Fibroblast of pulmonary artery (primary cell): Measurements from ENCODE around the gene CAMK1G.

ENCODE experiments used
- DNase-seq: peaks from one replicate; pipeline ENCODE4 v3.0.0-alpha.2; 2010; ENCODE audit warnings: low read depth
- H3K4me3 ChIP-seq: replicated peaks from 2 replicates; pipeline ENCODE4 v1.5.1; 2011; ENCODE audit warnings: low read depth, mild to moderate bottlenecking, control low read depth, low read length, moderate library complexity
- TF ChIP-seq, protein P1 (sequence below): IDR thresholded peaks from 2 replicates; pipeline ENCODE4 v1.5.1; 2011; ENCODE audit warnings: mild to moderate bottlenecking, control low read depth, low read length, inconsistent platforms; ENCODE audit errors: missing control alignments

The CAMK1G gene

DNA sequence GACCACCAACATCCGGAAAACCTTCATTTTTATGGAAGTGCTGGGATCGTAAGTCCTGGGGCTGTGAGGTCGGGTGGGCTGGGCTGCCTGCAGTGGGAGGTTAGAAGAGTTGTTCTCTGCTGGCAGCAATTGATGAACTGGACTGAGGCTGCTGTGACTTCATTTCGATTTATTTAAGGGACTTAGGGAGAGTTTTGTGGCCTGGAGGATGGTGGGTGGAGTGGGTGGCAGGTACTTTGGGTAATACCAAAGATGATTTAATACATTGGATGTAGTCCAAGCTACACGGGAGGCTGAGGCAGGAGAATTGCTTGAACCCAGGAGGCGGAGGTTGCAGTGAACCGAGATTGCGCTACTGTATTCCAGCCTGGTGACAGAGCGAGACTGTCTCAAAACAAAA is 11.5 kb downstream of the CAMK1G start:
- no peak overlapping the region for H3K4me3 ChIP-seq
- no peak for DNase-seq
- TF ChIP-seq, protein P1, sequence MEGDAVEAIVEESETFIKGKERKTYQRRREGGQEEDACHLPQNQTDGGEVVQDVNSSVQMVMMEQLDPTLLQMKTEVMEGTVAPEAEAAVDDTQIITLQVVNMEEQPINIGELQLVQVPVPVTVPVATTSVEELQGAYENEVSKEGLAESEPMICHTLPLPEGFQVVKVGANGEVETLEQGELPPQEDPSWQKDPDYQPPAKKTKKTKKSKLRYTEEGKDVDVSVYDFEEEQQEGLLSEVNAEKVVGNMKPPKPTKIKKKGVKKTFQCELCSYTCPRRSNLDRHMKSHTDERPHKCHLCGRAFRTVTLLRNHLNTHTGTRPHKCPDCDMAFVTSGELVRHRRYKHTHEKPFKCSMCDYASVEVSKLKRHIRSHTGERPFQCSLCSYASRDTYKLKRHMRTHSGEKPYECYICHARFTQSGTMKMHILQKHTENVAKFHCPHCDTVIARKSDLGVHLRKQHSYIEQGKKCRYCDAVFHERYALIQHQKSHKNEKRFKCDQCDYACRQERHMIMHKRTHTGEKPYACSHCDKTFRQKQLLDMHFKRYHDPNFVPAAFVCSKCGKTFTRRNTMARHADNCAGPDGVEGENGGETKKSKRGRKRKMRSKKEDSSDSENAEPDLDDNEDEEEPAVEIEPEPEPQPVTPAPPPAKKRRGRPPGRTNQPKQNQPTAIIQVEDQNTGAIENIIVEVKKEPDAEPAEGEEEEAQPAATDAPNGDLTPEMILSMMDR: no peak

DNA sequence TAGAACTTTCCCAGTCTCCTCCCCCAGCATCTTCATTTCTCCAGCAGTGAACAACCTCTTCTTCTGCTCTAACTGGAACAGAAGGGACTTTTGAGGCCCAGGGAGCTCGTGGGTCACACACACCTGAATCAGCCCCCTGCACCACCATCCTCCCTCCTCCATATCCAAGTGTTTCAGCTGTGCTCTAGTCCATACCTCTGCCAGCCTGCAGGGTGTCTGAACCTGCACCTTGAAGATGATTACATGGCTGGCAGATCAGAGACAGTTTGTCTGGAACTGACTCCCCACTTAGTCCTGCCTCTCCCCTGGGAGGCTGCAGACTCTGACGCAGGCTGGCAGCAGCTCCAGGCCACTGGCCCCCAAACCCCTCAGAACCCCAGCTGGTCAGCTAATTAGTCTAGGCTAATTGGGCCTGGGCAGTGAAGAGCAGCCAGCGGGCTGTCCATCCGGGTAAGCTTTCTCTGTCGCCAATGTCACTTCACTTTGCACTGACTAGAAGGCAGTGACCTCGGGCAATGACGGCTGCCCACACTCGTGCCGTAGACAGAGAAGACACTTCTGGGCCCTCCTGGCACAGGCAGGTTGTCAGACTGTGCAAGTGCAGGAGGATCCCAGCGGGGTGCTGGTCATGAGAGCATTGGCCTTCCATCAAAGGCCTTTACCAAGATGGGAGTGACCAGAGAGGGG is 12.2 kb downstream of the CAMK1G start:
- TF ChIP-seq, protein P1: no peak
- H3K4me3 ChIP-seq: no peak overlapping the region

DNA sequence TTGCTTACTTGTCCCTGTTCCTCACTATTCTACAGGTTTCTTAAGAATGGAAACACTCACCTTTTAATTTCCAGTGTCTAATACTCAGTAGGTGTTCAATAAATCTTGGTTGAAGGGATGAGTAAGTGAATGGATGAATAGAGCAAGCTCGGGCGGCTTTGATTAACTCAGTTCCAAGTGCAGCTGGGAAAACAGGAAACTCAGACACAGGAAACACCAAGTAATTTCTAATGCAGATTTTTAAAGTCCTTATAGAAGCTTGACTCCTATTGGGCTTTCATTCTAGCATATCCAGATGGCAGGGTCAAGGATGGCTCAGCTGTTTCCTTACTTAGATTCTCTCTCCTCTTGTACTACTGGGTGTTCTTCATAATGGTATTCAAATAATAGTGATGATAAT is 14.0 kb downstream of the CAMK1G start:
- DNase-seq: no peak
- TF ChIP-seq, protein P1: no peak
- H3K4me3 ChIP-seq: no peak overlapping the region

More for the DNA sequence above, 12.2 kb downstream of the CAMK1G start:
- no peak for DNase-seq

DNA sequence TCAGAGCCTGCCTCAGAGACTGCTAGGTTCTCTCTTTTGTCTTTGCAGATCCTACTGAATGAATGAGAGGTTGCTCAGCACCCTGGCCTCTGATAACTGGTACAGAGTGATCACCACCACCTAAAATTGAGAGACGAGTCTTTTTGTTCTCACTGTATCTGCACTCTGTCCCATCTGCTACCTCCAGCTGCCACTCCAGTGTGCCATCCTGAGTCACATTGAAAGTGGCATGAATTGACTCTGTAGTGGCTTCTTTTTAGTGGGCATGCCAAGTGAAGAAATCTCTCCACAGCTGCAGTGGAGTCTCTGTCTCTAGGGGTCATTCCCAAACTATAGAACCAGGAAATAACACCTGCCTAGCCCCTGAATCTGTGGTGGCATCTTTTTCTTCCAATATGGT is 14.7 kb downstream of the CAMK1G start:
- TF ChIP-seq, protein P1: no peak
- no peak for DNase-seq
- no peak overlapping the region for H3K4me3 ChIP-seq

- no peak for DNase-seq
- TF ChIP-seq, protein P1: no peak
- H3K4me3 ChIP-seq: no peak overlapping the region
These were observed 17.0 kb downstream of the CAMK1G start for GRCh38 chr1:209600541-209600940.

DNA sequence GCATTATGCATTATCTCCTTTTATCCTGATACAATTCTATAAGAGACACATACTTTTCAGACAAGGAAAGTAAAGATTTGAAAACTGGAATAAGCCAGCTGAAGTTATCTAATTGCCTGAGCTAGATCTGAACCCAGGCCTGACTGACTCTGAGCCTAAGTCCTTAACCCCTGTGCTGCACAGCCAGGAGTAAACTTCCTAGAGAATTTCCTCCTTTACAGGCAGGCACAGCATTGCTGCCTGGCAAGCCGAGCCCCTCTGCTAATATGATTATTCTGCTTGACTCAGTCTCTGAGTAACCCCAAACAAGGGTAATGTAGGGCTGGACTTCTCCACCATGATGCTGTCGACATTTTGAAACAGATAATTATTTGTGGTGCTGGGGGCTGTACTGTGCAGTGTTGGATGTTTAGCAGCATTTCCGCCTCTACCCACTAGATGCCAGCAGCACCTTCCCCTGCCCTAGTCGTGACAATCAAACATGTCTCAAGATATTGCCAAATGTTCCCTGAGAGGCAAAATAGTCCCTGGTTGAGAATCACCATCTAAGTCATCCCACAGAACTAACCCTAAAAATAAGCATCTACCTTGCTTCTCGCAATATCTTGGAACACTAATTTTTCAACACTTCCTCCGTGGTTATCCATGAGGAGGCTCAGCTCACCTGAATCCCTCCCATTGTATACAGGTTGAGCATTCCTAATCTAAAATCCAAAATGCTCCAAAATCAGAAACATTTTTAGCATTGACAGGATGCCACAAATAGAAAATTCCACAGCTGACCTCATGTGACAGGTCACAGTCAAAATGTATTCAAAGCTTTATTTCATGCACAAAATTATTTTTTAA is 18.5 kb downstream of the CAMK1G start:
- DNase-seq: peak; percentile 78
- TF ChIP-seq, protein P1: peak; percentile 84
- no peak overlapping the region for H3K4me3 ChIP-seq
